ENCODE results near the gene PTP4A2.
A peak's percentile ranks its signal among the peaks of the same experiment; 100 is the strongest.

Gene PTP4A2

DNA sequence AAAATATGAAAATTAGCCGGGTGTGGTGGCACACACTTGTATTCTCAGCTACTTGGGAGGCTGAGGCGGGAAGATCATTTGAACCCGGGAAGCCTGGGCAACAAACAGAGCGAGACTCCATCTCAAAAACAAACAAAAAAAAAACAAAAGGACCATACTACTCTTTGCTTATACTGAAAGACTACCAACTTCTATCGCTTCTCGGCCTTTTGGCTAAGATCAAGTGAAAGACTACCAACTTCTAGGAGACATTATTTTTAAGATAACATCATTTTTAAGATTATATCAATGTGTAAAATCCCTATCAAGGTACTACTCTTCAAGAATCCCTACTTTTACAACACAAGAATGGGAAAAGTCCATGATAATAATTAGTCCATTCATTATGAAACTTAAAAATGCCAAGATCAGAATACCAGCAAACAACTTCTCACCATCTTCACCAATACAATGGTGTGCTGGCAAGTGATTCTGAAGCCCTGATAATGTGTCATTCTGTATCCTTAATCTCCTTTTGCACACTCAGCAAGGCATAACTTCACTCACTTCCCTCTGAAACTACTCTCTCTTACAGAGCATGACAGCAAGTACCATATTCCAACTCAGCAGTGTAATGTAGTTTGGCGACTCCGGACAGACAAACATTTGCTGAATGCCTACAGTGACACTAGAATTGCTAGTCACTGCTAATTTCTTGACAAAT, 1.7 kb downstream of the PTP4A2 start:
- DNase-seq (ENCODE audit: extremely low read depth, insufficient read length) = no peak
- TF ChIP-seq, protein P1, sequence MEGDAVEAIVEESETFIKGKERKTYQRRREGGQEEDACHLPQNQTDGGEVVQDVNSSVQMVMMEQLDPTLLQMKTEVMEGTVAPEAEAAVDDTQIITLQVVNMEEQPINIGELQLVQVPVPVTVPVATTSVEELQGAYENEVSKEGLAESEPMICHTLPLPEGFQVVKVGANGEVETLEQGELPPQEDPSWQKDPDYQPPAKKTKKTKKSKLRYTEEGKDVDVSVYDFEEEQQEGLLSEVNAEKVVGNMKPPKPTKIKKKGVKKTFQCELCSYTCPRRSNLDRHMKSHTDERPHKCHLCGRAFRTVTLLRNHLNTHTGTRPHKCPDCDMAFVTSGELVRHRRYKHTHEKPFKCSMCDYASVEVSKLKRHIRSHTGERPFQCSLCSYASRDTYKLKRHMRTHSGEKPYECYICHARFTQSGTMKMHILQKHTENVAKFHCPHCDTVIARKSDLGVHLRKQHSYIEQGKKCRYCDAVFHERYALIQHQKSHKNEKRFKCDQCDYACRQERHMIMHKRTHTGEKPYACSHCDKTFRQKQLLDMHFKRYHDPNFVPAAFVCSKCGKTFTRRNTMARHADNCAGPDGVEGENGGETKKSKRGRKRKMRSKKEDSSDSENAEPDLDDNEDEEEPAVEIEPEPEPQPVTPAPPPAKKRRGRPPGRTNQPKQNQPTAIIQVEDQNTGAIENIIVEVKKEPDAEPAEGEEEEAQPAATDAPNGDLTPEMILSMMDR (IDR thresholded peaks at IDR 0.05; ENCODE audit: insufficient read depth, low read length, poor library complexity, severe bottlenecking) = no peak
- H3K4me3 ChIP-seq (replicated peaks; ENCODE audit: low read depth, low read length) = peak overlapping the region; percentile 77
- H3K36me3 ChIP-seq (ENCODE audit: control insufficient read depth, insufficient read depth, low read length) = no peaks in the 10 kb centered on the region
- H3K27me3 ChIP-seq (replicated peaks; ENCODE audit: control insufficient read depth, insufficient read depth, low read length) = no peaks in the 10 kb centered on the region

DNA sequence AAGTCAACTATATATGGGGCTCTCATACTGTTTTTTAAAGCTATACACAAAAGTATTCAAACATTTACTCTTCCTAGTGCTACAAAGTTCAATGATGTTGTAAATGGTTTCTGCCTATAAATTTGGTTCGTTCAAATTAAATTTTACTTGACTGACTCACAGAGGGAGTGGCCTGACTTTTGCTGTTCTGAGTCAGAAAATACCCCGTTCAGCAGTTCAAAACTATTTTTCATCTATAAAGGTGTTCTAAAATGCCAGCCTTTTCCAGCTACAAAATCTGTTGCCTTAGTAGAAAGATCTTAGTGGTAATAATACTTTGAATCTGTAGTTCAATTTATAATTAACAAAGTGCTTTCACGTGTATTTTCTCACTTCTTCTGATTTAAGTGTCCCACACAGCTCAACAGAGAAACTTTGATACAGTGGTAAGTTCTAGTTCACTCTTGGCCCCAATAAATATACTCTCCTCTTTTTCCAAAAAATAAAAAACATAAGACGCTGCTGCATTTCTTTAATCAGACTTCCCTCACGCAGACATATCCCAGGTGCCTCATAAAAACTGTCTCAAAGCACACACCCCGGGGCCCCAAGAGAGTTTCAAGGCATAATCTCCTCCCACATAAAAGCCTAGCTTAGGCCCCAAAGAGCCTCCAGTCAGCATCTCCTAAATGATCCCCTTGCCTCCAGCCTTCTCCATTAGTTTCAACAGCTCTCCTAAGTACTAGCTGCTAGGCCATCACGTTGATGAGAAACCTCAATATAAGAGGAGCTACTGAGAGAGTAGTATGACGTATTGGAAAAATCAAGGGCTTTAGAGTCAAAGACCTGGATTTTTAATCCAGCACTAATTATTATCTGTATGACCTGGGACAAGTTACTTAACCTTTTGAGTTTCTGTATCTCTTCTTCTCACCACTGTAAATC, 3.2 kb downstream of the PTP4A2 start:
- Histone ChIP-seq H3K27me3 (replicated peaks; ENCODE audit: control insufficient read depth, insufficient read depth, low read length) (no peaks in the 10 kb centered on the region), H3K36me3 (ENCODE audit: control insufficient read depth, insufficient read depth, low read length) (no peaks in the 10 kb centered on the region; the same call in 1 of the 2 replicates), H3K4me3 (replicated peaks; ENCODE audit: low read depth, low read length) (peak overlapping the region; percentile 77)
- TF ChIP-seq, protein P1 (IDR thresholded peaks at IDR 0.05; ENCODE audit: insufficient read depth, low read length, poor library complexity, severe bottlenecking) = no peak
- no peak for DNase-seq (ENCODE audit: extremely low read depth, insufficient read length)

DNA sequence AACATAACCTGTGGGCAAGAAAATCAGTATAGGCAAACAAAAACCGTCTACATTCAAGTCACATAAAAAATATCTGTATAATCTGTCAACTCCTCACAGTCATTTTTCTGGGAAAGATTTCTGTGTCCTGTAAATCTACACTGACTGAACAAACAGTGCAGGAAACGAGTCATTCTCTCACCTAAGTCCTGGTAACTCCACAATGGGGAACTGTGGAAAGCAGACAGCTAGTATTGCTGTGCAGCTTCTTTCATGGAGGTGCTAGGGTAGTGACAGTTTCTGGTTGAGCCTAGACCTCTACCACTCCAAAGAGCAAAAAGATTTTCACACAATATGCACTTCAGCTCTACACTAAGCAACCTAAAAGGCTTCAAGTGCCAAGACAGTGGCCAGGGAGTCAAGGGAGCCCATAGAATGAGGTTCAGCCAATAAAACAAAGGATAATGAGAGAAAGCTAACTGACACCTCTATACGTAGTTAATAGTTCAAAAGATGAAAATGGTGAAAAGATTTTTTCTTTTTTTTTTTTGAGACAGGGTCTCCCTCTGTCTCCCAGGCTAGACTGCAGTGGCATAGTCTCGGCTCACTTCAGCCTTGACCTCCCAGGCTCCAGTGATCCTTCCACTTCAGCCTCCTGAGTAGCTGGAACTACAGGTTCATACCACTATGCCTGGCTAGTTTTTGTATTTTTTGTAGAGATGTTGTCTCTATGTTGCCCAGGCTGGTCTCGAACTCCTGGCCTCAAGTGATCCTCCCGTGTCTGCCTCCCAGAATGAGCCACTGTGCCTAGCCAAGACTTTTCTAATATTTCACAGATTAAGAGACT, 5.5 kb downstream of the PTP4A2 start:
- Histone ChIP-seq H3K36me3 (ENCODE audit: control insufficient read depth, insufficient read depth, low read length) (no peaks in the 10 kb centered on the region; the same call in 1 of the 2 replicates), H3K27me3 (replicated peaks; ENCODE audit: control insufficient read depth, insufficient read depth, low read length) (no peaks in the 10 kb centered on the region), H3K4me3 (replicated peaks; ENCODE audit: low read depth, low read length) (peak overlapping the region; percentile 24)
- no peak for DNase-seq (ENCODE audit: extremely low read depth, insufficient read length)
- TF ChIP-seq, protein P1 (IDR thresholded peaks at IDR 0.05; ENCODE audit: insufficient read depth, low read length, poor library complexity, severe bottlenecking) = no peak

DNA sequence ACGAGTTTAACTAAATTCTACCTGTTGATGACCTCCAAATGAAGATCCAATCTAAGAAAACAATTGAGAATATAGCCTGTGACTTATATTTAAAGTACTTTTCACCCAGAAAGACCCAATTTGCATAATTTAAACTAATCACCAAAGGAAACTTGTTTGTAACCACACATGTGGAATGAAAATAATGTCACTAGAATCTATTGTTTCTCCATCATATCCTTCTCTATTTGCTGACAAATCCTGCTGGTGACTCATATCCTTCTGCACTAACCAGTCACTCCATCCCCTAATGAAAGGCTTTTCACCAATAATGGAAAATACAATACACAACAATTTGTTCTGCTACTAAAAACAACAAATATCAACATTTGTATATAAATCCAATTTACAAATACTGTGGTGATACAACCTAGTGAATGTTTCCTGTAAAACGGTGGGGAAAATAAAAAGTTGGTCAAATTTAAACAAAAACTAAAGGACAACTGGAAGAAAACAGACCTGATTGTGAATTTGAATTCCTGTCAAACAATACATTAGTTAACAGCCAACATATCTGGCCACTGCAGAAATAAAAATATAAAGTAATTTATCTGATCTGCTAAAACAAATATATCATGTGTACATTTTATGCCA, 6.5 kb downstream of the PTP4A2 start:
- H3K36me3 ChIP-seq (ENCODE audit: control insufficient read depth, insufficient read depth, low read length) = no peaks in the 10 kb centered on the region; the same call in 1 of the 2 replicates
- TF ChIP-seq, protein P1 (IDR thresholded peaks at IDR 0.05; ENCODE audit: insufficient read depth, low read length, poor library complexity, severe bottlenecking) = no peak
- peak overlapping the region; percentile 46 for H3K4me3 ChIP-seq (replicated peaks; ENCODE audit: low read depth, low read length)
- H3K27me3 ChIP-seq (replicated peaks; ENCODE audit: control insufficient read depth, insufficient read depth, low read length) = no peaks in the 10 kb centered on the region
- no peak for DNase-seq (ENCODE audit: extremely low read depth, insufficient read length)

All from GM06990 (cell line).